ENCODE measurements around the gene GDF7.
"Not testable (repeated sequence)": the region's sequence is repeated elsewhere in the genome, so short reads cannot be mapped to it uniquely, and the experiment has no call there.

GDF7 gene

GRCh38 chr2:20706217-20706616, 39.3 kb downstream of the GDF7 start:
- no peak overlapping the region for H3K4me3 ChIP-seq (ENCODE audit: low read depth, low read length)
- DNase-seq (ENCODE audit: low read depth): no peak
- no peak for TF ChIP-seq MAX (IDR thresholded peaks at IDR 0.05; ENCODE audit: low read depth, low read length)
- TF ChIP-seq POLR2A (IDR thresholded peaks at IDR 0.05; ENCODE audit: extremely low read depth, insufficient read length): no peak
- no peak for TF ChIP-seq MYC (IDR thresholded peaks at IDR 0.05; ENCODE audit: low read depth, low read length)
- no peak for TF ChIP-seq CTCF (IDR thresholded peaks at IDR 0.05; ENCODE audit: low read depth, low read length)

- no peak for DNase-seq (ENCODE audit: low read depth)
- no peak for TF ChIP-seq CTCF (IDR thresholded peaks at IDR 0.05; ENCODE audit: low read depth, low read length)
- no peak for TF ChIP-seq MYC (IDR thresholded peaks at IDR 0.05; ENCODE audit: low read depth, low read length)
- TF ChIP-seq POLR2A (IDR thresholded peaks at IDR 0.05; ENCODE audit: extremely low read depth, insufficient read length): no peak
- TF ChIP-seq MAX (IDR thresholded peaks at IDR 0.05; ENCODE audit: low read depth, low read length): no peak
- H3K4me3 ChIP-seq (ENCODE audit: low read depth, low read length): no peak overlapping the region
Observed at GRCh38 chr2:20706786-20707185, 39.8 kb downstream of the GDF7 start.

GRCh38 chr2:20707601-20708000, 40.7 kb downstream of the GDF7 start:
- no peak for DNase-seq (ENCODE audit: low read depth)
- no peak for TF ChIP-seq MYC (IDR thresholded peaks at IDR 0.05; ENCODE audit: low read depth, low read length)
- no peak for TF ChIP-seq MAX (IDR thresholded peaks at IDR 0.05; ENCODE audit: low read depth, low read length)
- TF ChIP-seq POLR2A (IDR thresholded peaks at IDR 0.05; ENCODE audit: extremely low read depth, insufficient read length): no peak
- no peak for TF ChIP-seq CTCF (IDR thresholded peaks at IDR 0.05; ENCODE audit: low read depth, low read length)
- H3K4me3 ChIP-seq (ENCODE audit: low read depth, low read length): no peak overlapping the region

GRCh38 chr2:20711641-20712040, 44.7 kb downstream of the GDF7 start:
- H3K4me3 ChIP-seq (ENCODE audit: low read depth, low read length); DNase-seq (ENCODE audit: low read depth): not testable (repeated sequence)

- DNase-seq (ENCODE audit: low read depth); H3K4me3 ChIP-seq (ENCODE audit: low read depth, low read length): not testable (repeated sequence)
Observed at GRCh38 chr2:20713585-20713984, 46.6 kb downstream of the GDF7 start.

GRCh38 chr2:20714412-20714811, 47.5 kb downstream of the GDF7 start:
- H3K4me3 ChIP-seq (ENCODE audit: low read depth, low read length); DNase-seq (ENCODE audit: low read depth): not testable (repeated sequence)

GRCh38 chr2:20716164-20716563, 49.2 kb downstream of the GDF7 start:
- H3K4me3 ChIP-seq (ENCODE audit: low read depth, low read length); DNase-seq (ENCODE audit: low read depth): not testable (repeated sequence)

GRCh38 chr2:20717641-20718040, 50.7 kb downstream of the GDF7 start:
- DNase-seq (ENCODE audit: low read depth): no peak
- no peak for TF ChIP-seq MYC (IDR thresholded peaks at IDR 0.05; ENCODE audit: low read depth, low read length)
- TF ChIP-seq CTCF (IDR thresholded peaks at IDR 0.05; ENCODE audit: low read depth, low read length): no peak
- TF ChIP-seq MAX (IDR thresholded peaks at IDR 0.05; ENCODE audit: low read depth, low read length): no peak
- no peak for TF ChIP-seq POLR2A (IDR thresholded peaks at IDR 0.05; ENCODE audit: extremely low read depth, insufficient read length)
- H3K4me3 ChIP-seq (ENCODE audit: low read depth, low read length): no peak overlapping the region

Data from NB4 (cell line).